Lower leg skin (tissue), 4 donors: ENCODE data around the gene SPATA3. TPM values are rescaled to one million over a fixed set of nuclear protein-coding genes. Genes with fewer than 3 reads are reported as not detected.

ENCODE experiments used
- DNase-seq, 2 donors: peaks; one replicate each; pipeline ENCODE4 v3.0.0-alpha.2; 2019; ENCODE audit warnings: low spot score in 2 of 2
- H3K4me3 ChIP-seq: fragments of 200-600 bp; sonication (generic); 2 replicates; pipeline ENCODE4 v1.5.1; 2017; ENCODE audit warnings: mild to moderate bottlenecking, low read depth; ENCODE audit not compliant: poor library complexity, severe bottlenecking
- POLR2A ChIP-seq, 2 donors: fragments of 450-650 bp; IDR thresholded peaks; one replicate each; pipeline ENCODE4 v1.6.1; 2016 to 2017; ENCODE audit warnings: antibody characterized with exemption in 2 of 2, mild to moderate bottlenecking in 1 of 2, moderate library complexity in 1 of 2
- WGBS, 2 donors: methylation state at CpG; one replicate each; pipeline ENCODE4 v1.1.5; 2018; 5-methylcytosine and 5-hydroxymethylcytosine counted together
- intact Hi-C: fragments of 100-400 bp; cut with DNase I; formaldehyde crosslinking; loops from one replicate; pipeline ENCODE4 v1.15.0; 2023; ENCODE audit warnings: low total_unique reads
- total RNA-seq, 4 donors: library from RNA; depleted of rRNA; stranded (reverse); fragments of >200 nt; gene quantifications; one replicate each; pipeline ENCODE4 v1.1.0, GENCODE V29; 2016
- TF ChIP-seq, protein P1 (sequence below), 3 donors: fragments of 450-650 bp; IDR thresholded peaks; one replicate each; pipeline ENCODE4 v1.5.1; 2016; ENCODE audit warnings: antibody characterized with exemption in 3 of 3, mild to moderate bottlenecking in 3 of 3, moderate library complexity in 2 of 3

Gene SPATA3
- total RNA-seq, 4 donors from 2014 or later = 0.25 TPM; not detected in 3

DNA sequence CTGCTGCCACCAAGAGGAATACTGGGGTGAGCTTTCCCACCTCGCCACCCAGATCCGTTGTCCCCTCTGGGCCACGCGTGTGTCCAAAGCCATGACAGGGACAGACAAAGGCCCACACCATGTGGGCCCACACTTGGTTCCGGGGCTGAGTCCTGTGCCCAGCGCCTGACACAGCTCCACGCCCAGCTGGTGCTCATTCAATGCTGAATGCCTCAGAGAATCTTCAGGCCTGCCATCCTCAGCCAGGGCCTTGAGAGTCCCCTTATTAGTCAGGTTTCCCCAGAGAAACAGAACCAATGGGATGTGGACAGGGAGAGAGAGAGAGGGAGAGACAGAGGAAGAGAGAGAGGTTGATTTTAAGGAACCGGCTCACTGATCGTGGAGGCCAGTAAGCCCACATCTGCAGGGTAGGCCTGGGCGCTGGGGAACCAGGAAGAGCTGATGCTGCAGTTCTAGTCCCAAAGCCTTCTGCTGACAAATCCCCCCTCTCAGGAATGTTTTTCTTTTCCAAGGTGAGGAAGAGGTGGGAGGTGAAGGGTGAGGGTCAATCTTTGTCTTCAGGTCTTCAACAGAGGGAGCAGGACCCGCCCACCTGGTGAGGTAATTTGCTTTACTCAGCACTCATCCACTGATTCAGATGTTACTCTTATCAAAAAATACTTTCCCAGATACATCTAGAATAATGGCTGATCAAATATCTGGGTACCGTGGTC lies 10.2 kb upstream of the SPATA3 start:
- 92 to 93% methylated on average over 12 of the region's 12 CpGs for WGBS, 2 donors
- DNase-seq = peak in 1 of 2 donors; percentile 64
- H3K4me3 ChIP-seq = no peak overlapping the region
- TF ChIP-seq POLR2A (IDR thresholded peaks at IDR 0.05) = no peak
- TF ChIP-seq, protein P1, sequence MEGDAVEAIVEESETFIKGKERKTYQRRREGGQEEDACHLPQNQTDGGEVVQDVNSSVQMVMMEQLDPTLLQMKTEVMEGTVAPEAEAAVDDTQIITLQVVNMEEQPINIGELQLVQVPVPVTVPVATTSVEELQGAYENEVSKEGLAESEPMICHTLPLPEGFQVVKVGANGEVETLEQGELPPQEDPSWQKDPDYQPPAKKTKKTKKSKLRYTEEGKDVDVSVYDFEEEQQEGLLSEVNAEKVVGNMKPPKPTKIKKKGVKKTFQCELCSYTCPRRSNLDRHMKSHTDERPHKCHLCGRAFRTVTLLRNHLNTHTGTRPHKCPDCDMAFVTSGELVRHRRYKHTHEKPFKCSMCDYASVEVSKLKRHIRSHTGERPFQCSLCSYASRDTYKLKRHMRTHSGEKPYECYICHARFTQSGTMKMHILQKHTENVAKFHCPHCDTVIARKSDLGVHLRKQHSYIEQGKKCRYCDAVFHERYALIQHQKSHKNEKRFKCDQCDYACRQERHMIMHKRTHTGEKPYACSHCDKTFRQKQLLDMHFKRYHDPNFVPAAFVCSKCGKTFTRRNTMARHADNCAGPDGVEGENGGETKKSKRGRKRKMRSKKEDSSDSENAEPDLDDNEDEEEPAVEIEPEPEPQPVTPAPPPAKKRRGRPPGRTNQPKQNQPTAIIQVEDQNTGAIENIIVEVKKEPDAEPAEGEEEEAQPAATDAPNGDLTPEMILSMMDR (IDR thresholded peaks at IDR 0.05) = no peak
- intact Hi-C loops = loop anchor here (5.0 kb wide), 1 partner anchor 158 kb away; no protein-coding TSS in a partner anchor

DNA sequence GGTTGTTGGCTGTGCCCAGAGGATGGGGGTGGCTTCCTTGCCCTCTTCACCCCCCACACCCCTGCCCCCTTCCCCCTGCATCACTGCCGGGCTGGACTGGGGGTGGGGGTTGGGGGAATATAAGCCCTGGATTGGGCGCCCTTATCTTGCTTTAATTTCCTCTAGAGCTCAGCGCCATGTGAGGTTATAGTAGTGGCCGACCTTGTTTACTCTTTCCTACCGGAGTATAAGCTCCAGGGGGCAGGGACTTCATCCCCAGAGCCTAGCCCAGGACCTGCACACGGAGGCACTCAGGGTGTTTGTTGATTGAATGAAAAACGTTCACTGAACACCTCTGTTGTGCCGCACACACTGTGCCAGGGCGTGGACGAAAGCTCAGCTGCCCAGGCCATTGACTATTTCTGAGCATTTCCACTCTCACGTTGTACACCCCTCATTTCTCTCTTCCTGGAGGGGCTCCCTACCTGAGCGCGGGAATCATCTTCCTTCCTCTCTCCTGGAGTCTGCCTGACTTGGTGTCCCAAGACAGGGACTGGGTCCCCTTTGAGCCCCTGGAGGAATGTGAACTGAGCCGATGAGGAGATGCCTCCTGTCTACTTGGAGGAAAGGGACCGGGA lies 9.3 kb upstream of the SPATA3 start:
- TF ChIP-seq, protein P1 (IDR thresholded peaks at IDR 0.05) = no peak
- no peak for TF ChIP-seq POLR2A (IDR thresholded peaks at IDR 0.05)
- WGBS, 2 donors = 46 to 52% methylated on average over 15 of the region's 15 CpGs
- DNase-seq = no peak
- intact Hi-C loops = loop anchor here (5.0 kb wide), 1 partner anchor 159 kb away; no protein-coding TSS in a partner anchor
- no peak overlapping the region for H3K4me3 ChIP-seq

DNA sequence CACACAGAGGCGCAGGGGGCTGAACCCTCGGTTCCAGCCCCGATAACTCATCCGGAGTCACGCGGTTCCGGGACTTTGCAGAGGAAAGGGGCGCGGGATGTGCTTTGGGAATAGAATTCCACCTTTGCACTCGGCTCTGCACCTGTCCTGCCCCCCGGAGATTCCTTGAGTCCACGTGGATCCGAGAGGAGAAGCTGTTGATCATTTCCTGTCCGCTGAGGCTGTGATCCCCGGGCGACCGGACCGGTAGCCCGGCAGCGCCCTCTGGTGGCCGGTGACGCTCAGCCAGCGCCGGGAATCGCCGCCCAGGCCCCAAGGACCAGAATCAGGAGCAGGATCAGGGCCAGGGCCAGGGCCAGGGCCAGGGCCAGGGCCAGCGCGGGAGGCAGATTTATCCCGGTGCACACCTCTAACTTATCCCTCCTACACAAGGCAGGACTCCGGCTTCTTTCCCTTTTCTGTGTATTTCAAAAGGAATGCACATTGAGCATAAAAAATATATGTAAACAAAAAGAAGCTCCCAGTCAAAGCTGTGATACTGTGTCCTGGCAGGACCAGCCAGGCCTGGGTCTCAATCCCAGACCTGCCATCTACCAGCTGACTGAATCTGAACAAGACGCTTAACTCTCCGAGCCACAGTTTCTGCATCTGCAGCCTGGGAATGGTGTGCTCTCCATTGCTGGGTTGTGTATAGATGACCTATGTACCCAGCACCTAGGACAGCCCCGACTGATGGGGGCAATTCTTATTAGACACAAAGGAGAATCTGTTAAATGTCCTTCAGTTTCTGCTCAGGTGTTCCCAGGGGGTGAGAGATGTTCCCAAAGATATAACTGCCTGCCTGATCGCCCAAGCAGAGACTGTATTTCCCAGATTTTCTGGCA lies 8.5 kb upstream of the SPATA3 start:
- intact Hi-C loops = loop anchor here (5.0 kb wide), 1 partner anchor 160 kb away; no protein-coding TSS in a partner anchor
- peak; percentile 47 to 96 for DNase-seq
- 12 to 13% methylated on average over 30 to 34 of the region's 34 CpGs for WGBS, 2 donors
- no peak overlapping the region for H3K4me3 ChIP-seq
- no peak for TF ChIP-seq POLR2A (IDR thresholded peaks at IDR 0.05)
- TF ChIP-seq, protein P1 (IDR thresholded peaks at IDR 0.05) = no peak

DNA sequence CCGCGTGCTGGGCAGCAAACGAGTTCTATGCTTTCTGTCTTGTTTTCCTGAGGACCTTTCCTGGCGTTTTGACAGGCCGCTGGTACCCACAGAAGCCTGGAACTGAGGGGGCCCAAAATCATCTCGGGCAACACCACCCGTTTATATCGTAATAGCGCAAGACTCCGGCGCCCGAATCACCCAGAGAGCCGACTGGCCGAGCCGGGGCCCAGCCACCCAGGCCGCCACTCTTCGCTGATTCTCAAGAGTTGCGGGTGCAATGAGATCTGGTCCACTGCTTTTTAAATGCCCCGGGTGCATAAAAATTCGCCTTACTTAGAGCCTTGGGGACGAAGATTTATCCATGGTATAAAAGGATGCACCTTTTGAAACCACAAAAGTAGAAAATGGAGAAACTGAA lies 6.2 kb upstream of the SPATA3 start:
- intact Hi-C loops = loop anchor here (5.0 kb wide), 1 partner anchor 162 kb away; no protein-coding TSS in a partner anchor
- DNase-seq = no peak
- no peak for TF ChIP-seq POLR2A (IDR thresholded peaks at IDR 0.05)
- TF ChIP-seq, protein P1 (IDR thresholded peaks at IDR 0.05) = no peak
- WGBS, 2 donors = 94 to 96% methylated on average over 21 of the region's 21 CpGs
- H3K4me3 ChIP-seq = no peak overlapping the region

DNA sequence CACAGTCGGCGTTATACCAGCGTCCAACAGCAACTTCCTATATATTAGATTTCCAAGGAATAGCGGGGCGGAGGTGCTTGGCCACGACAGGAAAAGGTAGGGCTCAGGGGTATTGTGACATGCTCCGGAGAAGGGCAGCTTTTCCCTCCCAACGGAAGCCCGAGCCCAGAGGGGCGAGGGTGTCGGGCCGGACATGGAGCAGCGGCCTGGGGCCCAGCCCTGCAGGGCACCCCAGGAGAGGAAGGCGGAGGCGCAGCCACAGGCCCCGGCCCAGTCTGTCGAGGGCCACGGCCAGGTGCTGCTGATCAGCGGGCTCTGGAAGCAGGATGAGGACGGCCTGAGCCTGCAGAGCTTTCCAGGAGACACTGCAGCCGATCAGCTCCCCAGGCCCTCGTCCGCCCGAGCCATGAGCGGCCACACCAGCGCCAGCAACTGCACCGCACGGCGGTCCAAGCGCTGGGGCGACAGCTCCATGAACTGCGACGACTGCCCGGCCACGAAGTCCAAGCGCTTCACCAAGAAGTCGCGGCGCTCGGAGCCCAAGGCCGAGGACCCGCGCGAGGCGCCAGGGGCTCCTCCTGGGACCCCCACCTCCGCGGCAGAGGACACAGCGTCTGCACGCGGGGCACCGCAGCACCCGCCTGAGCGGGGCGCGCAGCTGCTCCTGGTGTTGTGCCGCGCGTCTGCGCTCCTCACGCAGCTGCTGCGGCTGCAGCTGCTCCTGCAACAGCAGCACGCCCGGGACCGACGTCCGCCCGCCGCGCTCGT lies 5.6 kb upstream of the SPATA3 start:
- TF ChIP-seq, protein P1 (IDR thresholded peaks at IDR 0.05) = no peak
- no peak for TF ChIP-seq POLR2A (IDR thresholded peaks at IDR 0.05)
- no peak overlapping the region for H3K4me3 ChIP-seq
- WGBS, 2 donors = 48 to 54% methylated on average over 33 to 39 of the region's 70 CpGs
- no peak for DNase-seq
- intact Hi-C loops = no loop called here
